Measurements from ENCODE around the gene HRK.
"Not testable (repeated sequence)": the region's sequence is repeated elsewhere in the genome, so short reads cannot be mapped to it uniquely, and the experiment has no call there.

The HRK gene

GRCh38 chr12:116821291-116821690, 60.0 kb downstream of the HRK start:
- CTCF ChIA-PET, result no interaction called here
- POLR2A ChIA-PET, result no interaction called here
- no peak for DNase-seq (ENCODE audit: extremely low spot score)
- no peak for TF ChIP-seq ARNT (IDR thresholded peaks at IDR 0.05)

- ChIA-PET CTCF (no interaction called here), POLR2A (interaction anchor here (1.4 kb wide), 1 partner anchor 63 kb away, joined by 4 read pairs; no protein-coding TSS in a partner anchor)
- no peak for DNase-seq (ENCODE audit: extremely low spot score)
- TF ChIP-seq ELF4 (IDR thresholded peaks at IDR 0.05) (no peak), FOXK2 (IDR thresholded peaks at IDR 0.05) (no peak), HDGF (IDR thresholded peaks at IDR 0.05; ENCODE audit: borderline replicate concordance) (no peak), TARDBP (IDR thresholded peaks at IDR 0.05) (no peak), ARNT (IDR thresholded peaks at IDR 0.05) (no peak), L3MBTL2 (conservative IDR thresholded peaks at IDR 0.05) (no peak), BHLHE40 (IDR thresholded peaks at IDR 0.05; ENCODE audit: borderline replicate concordance) (no peak), ZNF384 (IDR thresholded peaks at IDR 0.05) (no peak), SUZ12 (IDR thresholded peaks at IDR 0.05) (no peak), CTBP1 (IDR thresholded peaks at IDR 0.05; ENCODE audit: borderline replicate concordance) (no peak), LEF1 (IDR thresholded peaks at IDR 0.05; ENCODE audit: borderline replicate concordance) (no peak), SP1 (IDR thresholded peaks at IDR 0.05) (no peak), NFRKB (IDR thresholded peaks at IDR 0.05) (no peak), FOXA1 (IDR thresholded peaks at IDR 0.05) (no peak), FOXM1 (IDR thresholded peaks at IDR 0.05; ENCODE audit: borderline replicate concordance) (no peak), PKNOX1 (IDR thresholded peaks at IDR 0.05) (no peak)
Measured at GRCh38 chr12:116820064-116820656, 61.1 kb downstream of the HRK start.

- ChIA-PET CTCF (no interaction called here), POLR2A (interaction anchor here (0.7 to 1.4 kb wide), 3 partner anchors 39 to 63 kb away, joined by 3 to 4 read pairs (median 4); partner anchors contain the start of gene HRK)
- peak; percentile 99 for DNase-seq (ENCODE audit: extremely low spot score)
- no peak for TF ChIP-seq CTBP1 (IDR thresholded peaks at IDR 0.05; ENCODE audit: borderline replicate concordance)
- 0 out of 2 replicates have a peak, but pooled peaks have one; percentile 26 for TF ChIP-seq L3MBTL2 (conservative IDR thresholded peaks at IDR 0.05)
- peak; percentile 27; the same call in 1 of the 2 replicates for TF ChIP-seq LEF1 (IDR thresholded peaks at IDR 0.05; ENCODE audit: borderline replicate concordance)
Measured at GRCh38 chr12:116818948-116819832, 62.1 kb downstream of the HRK start.

GRCh38 chr12:116818341-116818856, 62.8 kb downstream of the HRK start:
- DNase-seq (ENCODE audit: extremely low spot score), result no peak
- ChIA-PET POLR2A (interaction anchor here (1.1 kb wide), 1 partner anchor 62 kb away, joined by 4 read pairs; the partner anchor contains the start of gene HRK), CTCF (no interaction called here)
- TF ChIP-seq HDGF (IDR thresholded peaks at IDR 0.05; ENCODE audit: borderline replicate concordance) (no peak), NFRKB (IDR thresholded peaks at IDR 0.05) (no peak), CTBP1 (IDR thresholded peaks at IDR 0.05; ENCODE audit: borderline replicate concordance) (no peak), SP1 (IDR thresholded peaks at IDR 0.05) (no peak), ARNT (IDR thresholded peaks at IDR 0.05) (no peak), BHLHE40 (IDR thresholded peaks at IDR 0.05; ENCODE audit: borderline replicate concordance) (no peak)

GRCh38 chr12:116814766-116815165, 66.5 kb downstream of the HRK start:
- CTCF ChIA-PET; POLR2A ChIA-PET; DNase-seq (ENCODE audit: extremely low spot score): not testable (repeated sequence)

- ChIA-PET POLR2A (no interaction called here), CTCF (no interaction called here)
- DNase-seq (ENCODE audit: extremely low spot score), result no peak
- TF ChIP-seq FOXM1 (IDR thresholded peaks at IDR 0.05; ENCODE audit: borderline replicate concordance) (no peak), SP1 (IDR thresholded peaks at IDR 0.05) (no peak), PKNOX1 (IDR thresholded peaks at IDR 0.05) (no peak), BHLHE40 (IDR thresholded peaks at IDR 0.05; ENCODE audit: borderline replicate concordance) (no peak), LEF1 (IDR thresholded peaks at IDR 0.05; ENCODE audit: borderline replicate concordance) (no peak), FOXK2 (IDR thresholded peaks at IDR 0.05) (no peak), TARDBP (IDR thresholded peaks at IDR 0.05) (no peak), ARNT (IDR thresholded peaks at IDR 0.05) (no peak), FOXA1 (IDR thresholded peaks at IDR 0.05) (no peak), ZNF384 (IDR thresholded peaks at IDR 0.05) (no peak), CTBP1 (IDR thresholded peaks at IDR 0.05; ENCODE audit: borderline replicate concordance) (no peak), ELF4 (IDR thresholded peaks at IDR 0.05) (no peak)
Measured at GRCh38 chr12:116813271-116814041, 67.8 kb downstream of the HRK start.
